ENCODE results near the gene IFNA5.

Gene IFNA5

GRCh38 chr9:21305213-21305612, at the start of gene IFNA5:
Gene IFNA5 (minus strand): TSS chr9:21305313. CDS start chr9:21305256, 57 bp downstream.
- DNase-seq, result no peak

- DNase-seq, result no peak
These were observed 45.7 kb upstream of the IFNA5 start, which contains the start of gene IFNA6 for GRCh38 chr9:21350787-21351186. Gene IFNA6 (minus strand): TSS chr9:21350887. CDS start chr9:21350887, 0 bp downstream.

- no peak for DNase-seq
These were observed 43.4 kb upstream of the IFNA5 start for GRCh38 chr9:21348430-21348970.

- no peak for DNase-seq
These were observed 35.6 kb upstream of the IFNA5 start for GRCh38 chr9:21340735-21341134.

GRCh38 chr9:21336457-21336856, 31.3 kb upstream of the IFNA5 start:
- no peak for DNase-seq

- DNase-seq, result peak; percentile 92
These were observed 29.9 kb upstream of the IFNA5 start, which contains the start of gene KLHL9 for GRCh38 chr9:21334701-21335632. Gene KLHL9 (minus strand): TSS chr9:21335404. CDS start chr9:21334859, 545 bp downstream.

- DNase-seq, result no peak
These were observed 28.1 kb upstream of the IFNA5 start for GRCh38 chr9:21333226-21333625.

GRCh38 chr9:21331676-21332402, 26.7 kb upstream of the IFNA5 start:
- no peak for DNase-seq

DNA sequence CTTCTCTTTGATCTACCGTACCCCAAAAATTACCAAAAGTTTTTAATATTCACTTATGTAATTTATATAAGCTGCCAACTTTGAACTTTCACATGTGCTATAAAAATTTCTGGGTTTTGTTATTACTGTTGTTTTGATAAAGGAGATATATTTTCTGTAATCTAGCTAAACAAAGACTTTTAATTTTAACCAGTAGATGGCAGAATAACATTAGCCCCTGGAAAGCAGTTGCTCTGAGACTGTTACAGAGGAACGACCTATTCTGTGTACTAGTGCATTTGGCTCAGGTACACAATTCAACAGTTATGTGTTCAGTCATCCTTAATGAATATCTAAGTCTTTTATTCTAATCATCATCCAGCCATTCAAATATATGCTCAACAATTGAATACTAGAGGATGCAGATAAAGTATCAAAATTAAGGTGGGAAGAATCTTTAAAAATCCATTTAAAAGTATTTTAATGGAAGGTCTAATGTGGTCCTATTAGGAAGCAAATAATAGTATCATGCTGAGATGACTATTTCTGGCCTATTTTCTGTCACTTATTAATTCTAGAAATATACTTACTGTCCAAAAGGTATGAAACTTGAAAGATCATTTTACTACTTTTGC, 21.5 kb upstream of the IFNA5 start:
- peak; percentile 48 for DNase-seq

GRCh38 chr9:21324047-21324446, 18.9 kb upstream of the IFNA5 start:
- DNase-seq, result no peak

GRCh38 chr9:21322911-21323461, 17.9 kb upstream of the IFNA5 start:
- no peak for DNase-seq

DNA sequence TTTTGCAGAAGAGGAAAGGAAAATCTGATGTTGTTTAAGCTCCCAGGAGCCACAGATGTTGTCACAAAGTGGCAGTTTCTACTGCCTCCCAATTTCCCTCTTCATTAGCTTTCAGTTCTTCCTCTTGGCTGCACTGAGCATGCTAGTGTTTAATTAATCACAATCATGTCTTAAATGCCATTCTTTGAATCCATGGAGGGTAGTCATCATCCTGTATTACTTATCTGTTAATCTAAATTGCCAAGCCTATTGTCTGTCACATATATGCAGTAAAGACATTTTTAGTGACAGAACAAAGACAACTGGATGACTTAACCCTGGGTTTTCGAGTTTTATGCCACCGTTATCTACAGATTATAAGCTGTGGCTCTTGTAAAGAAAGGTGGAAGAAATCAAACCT, 15.4 kb upstream of the IFNA5 start:
- DNase-seq, result no peak

DNA sequence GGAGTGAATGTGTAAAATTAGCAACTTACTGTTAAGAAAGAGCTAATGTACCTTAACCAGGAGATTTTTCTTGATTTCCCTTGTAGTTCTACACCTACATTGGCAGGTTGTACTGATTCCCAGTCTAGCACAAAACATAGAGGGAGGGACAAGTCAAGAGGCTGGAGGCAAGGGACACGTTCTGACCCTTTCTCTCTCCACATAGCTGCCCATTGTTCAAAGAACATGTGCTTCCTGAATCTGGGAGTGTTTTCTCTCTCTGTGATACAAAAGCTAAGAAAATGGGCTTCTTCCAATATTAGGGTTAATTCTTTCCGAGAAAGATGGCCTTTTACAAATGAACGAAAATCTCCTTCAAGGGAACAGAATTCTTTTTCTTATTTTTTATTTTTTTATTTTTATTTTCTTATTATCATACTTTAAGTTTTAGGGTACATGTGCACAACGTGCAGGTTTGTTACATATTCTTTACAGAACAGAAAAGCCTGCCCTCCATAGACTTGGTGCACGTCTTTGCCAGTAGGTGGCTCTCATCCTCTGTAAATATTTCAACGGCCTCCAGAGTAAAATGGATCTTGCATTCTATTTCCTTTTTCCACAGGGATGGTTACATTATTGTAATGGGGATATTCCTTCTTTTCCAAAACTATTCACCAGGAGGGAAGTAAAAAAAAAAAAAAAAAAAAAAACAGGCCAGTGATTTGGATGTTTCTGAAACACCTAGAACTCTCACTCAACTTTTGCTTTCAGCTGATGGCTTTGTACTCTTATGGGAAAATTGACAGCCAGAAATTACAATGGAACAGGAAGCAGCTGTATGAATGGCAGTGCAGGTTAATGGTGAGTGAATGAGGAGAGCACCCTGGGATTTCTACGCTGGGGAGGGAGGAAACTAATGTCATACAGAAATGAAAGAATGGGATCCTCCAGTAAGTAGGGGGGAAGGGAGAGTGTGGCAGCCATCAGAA, 13.1 kb upstream of the IFNA5 start:
- DNase-seq, result peak; percentile 43

GRCh38 chr9:21316860-21317259, 11.7 kb upstream of the IFNA5 start:
- DNase-seq, result no peak

GRCh38 chr9:21316032-21316842, 11.1 kb upstream of the IFNA5 start:
- DNase-seq, result no peak

GRCh38 chr9:21314152-21314551, 9.0 kb upstream of the IFNA5 start:
- DNase-seq, result no peak

- no peak for DNase-seq
These were observed 6.8 kb upstream of the IFNA5 start for GRCh38 chr9:21311889-21312288.

DNA sequence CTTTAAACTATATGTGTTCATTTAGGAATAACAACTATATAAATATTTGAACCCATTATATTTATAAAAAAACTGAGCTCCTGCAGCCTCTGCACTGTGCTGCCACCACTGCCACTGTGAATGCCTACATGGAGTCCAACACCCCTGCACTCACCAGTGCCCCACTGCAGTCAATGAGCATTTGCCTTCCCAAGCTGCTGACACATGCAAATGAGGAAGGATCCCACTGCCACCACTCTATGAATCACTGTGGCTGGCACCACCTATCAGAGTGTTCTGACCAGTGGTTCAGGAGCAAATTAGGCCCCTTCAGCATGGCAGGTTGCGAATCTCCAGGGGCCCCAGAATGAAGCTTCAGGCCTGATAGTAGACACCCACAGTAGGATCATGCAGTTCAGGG, 9.1 kb downstream of the IFNA5 start:
- no peak for DNase-seq

DNA sequence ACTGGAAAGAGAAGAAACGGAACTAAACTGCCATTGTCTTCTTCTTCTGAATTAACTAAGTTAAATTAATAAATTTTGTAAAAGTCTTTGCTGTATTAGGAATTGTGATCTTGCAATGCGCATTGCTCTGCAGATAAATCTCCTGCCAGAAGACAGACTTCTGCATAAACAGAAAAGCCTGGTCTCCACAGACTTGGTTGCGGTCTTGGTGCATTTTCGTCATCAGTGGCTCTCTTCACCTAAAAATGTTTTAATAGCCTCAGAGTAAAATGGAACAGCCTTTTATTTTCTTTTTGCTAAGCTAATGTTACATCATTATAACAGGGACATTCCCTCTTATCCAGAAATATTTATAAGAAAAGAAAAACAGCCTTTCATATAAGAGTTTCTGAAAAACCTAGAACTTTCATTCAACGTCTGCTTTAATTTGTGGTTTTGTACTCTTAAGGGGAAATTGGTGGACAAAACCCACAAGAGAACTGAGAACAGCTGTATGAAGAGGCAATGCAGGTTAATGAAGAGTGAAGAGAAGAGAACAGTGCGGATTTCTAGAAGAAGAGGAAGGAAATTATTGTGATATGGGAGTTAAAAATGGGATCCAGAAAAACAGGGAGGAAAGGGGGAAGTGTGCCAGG, 10.1 kb downstream of the IFNA5 start:
- no peak for DNase-seq

GRCh38 chr9:21294364-21294774, 10.7 kb downstream of the IFNA5 start:
- no peak for DNase-seq

Data from NCI-H345 (cell line).